Stomach (tissue), 9 donors: ENCODE measurements around the gene CADM2. TPM values are rescaled to one million over a fixed set of nuclear protein-coding genes. Genes with fewer than 3 reads are reported as not detected.

Experiments
- DNase-seq, 2 donors: peaks; one replicate each; pipeline versions ENCODE4 v3.0.0 to v3.0.0-alpha.2; 2013 to 2019
- H3K27ac ChIP-seq, 5 donors: fragments of 200-600 bp in 4 of 5; sonication (generic) in 4 of 5; one replicate each; pipeline ENCODE4 v1.5.1; 2013 to 2019; ENCODE audit warnings: mild to moderate bottlenecking in 1 of 5, moderate library complexity in 1 of 5
- H3K27me3 ChIP-seq, 3 donors: fragments of 200-600 bp; sonication (generic); one replicate each; pipeline ENCODE4 v1.5.1; 2017 to 2019; ENCODE audit warnings: mixed run types in 1 of 3
- H3K36me3 ChIP-seq, 4 donors: fragments of 200-600 bp; sonication (generic); 1 replicate in 3 of 4; 2 replicates in 1 of 4; pipeline ENCODE4 v1.5.1; 2016 to 2019
- H3K4me1 ChIP-seq, 4 donors: fragments of 200-600 bp; sonication (generic); one replicate each; pipeline ENCODE4 v1.5.1; 2016 to 2019
- H3K4me3 ChIP-seq, 4 donors: fragments of 200-600 bp; sonication (generic) in 3 of 4; one replicate each; pipeline ENCODE4 v1.5.1; 2016 to 2019; ENCODE audit warnings: mild to moderate bottlenecking in 1 of 4
- H3K9me3 ChIP-seq, 4 donors: fragments of 200-600 bp; sonication (generic); one replicate each; pipeline ENCODE4 v1.5.1; 2016 to 2019
- EP300 ChIP-seq: sonication (generic); formaldehyde crosslinking; IDR thresholded peaks from one replicate; pipeline ENCODE4 v1.6.1; 2017; ENCODE audit warnings: antibody characterized with exemption
- POLR2A ChIP-seq, 4 donors: fragments of 450-650 bp; IDR thresholded peaks; one replicate each; pipeline ENCODE4 v1.6.1; 2016; ENCODE audit warnings: antibody characterized with exemption in 4 of 4, control low read depth in 2 of 4, mild to moderate bottlenecking in 1 of 4, moderate library complexity in 1 of 4
- POLR2AphosphoS5 ChIP-seq, 3 donors: sonication (generic); formaldehyde crosslinking; IDR thresholded peaks; one replicate each; pipeline ENCODE4 v1.6.1; 2016; ENCODE audit warnings: antibody characterized with exemption in 3 of 3
- WGBS, 5 donors: extraction: QIAGEN DNeasy Blood & Tissue Kit in 3 of 5; methylation state at CpG; one replicate each; pipeline versions ENCODE4 v1.1.5 to v1.1.7; 2013 to 2018; 5-methylcytosine and 5-hydroxymethylcytosine counted together
- intact Hi-C: fragments of 100-400 bp; cut with DNase I; formaldehyde crosslinking; loops from one replicate; pipeline ENCODE4 v1.15.1; 2023; ENCODE audit warnings: low total_unique reads
- polyA plus RNA-seq, 3 donors: library from polyadenylated mRNA; stranded (reverse); fragments of 200-250 nt; gene quantifications; one replicate each; pipeline ENCODE4 v1.2.3, GENCODE V29; 2013
- total RNA-seq, 5 donors: library from RNA; depleted of rRNA; stranded (reverse); fragments of >200 nt; gene quantifications; one replicate each; pipeline versions ENCODE4 v1.1.0 to v1.2.3, GENCODE V29; 2014 to 2016
- TF ChIP-seq, protein P1 (sequence below), 7 experiments: fragments of 450-650 bp in 4 of 7; fragments of 200-600 bp in 3 of 7; sonication (generic) in 3 of 7; IDR thresholded peaks; one replicate each; pipeline ENCODE4 v1.5.1; 2016 to 2019; ENCODE audit warnings: antibody characterized with exemption in 7 of 7, control low read depth in 2 of 7, mild to moderate bottlenecking in 1 of 7
- donor health status: healthy with polysubstance abuse.
- donor health status: Bipolar disorder and iron deficiency.
- donor health status: healthy.

CADM2 gene
- total and polyA plus RNA-seq, 8 donors: 0.29 to 8.1 (median 2.0) TPM; not detected in 1

DNA sequence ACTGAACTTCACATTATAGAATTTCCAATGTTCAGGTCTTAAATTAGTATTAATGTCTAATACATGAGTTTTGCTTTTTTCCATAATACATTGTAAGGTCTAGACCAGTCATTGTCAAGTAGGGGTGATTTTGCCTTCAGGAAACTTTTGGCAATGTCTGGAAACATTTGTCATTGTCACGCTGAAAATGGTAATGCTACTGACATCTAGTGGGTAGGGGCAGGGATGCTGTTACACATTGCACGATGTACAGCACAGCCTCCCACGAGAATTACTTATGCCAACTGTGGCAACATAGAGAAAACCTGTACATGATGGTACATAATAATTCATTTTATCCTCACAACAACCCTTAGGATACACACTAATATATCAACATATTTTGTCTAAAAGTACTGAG is 384.1 kb downstream of the CADM2 start:
- no peaks in the 10 kb centered on the region for H3K36me3 ChIP-seq
- H3K4me1 ChIP-seq: no peaks in the 10 kb centered on the region
- no peaks in the 10 kb centered on the region for H3K27me3 ChIP-seq
- DNase-seq: peak in 1 of 2 donors; percentile 24
- TF ChIP-seq EP300 (no peak), POLR2AphosphoS5 (IDR thresholded peaks at IDR 0.05) (no peak), POLR2A (IDR thresholded peaks at IDR 0.05) (no peak)
- TF ChIP-seq, protein P1, sequence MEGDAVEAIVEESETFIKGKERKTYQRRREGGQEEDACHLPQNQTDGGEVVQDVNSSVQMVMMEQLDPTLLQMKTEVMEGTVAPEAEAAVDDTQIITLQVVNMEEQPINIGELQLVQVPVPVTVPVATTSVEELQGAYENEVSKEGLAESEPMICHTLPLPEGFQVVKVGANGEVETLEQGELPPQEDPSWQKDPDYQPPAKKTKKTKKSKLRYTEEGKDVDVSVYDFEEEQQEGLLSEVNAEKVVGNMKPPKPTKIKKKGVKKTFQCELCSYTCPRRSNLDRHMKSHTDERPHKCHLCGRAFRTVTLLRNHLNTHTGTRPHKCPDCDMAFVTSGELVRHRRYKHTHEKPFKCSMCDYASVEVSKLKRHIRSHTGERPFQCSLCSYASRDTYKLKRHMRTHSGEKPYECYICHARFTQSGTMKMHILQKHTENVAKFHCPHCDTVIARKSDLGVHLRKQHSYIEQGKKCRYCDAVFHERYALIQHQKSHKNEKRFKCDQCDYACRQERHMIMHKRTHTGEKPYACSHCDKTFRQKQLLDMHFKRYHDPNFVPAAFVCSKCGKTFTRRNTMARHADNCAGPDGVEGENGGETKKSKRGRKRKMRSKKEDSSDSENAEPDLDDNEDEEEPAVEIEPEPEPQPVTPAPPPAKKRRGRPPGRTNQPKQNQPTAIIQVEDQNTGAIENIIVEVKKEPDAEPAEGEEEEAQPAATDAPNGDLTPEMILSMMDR (IDR thresholded peaks at IDR 0.05): no peak
- WGBS, 5 donors: 21 to 36% (median 31%) methylated on average over 3 of the region's 3 CpGs
- intact Hi-C loops: no loop called here
- H3K9me3 ChIP-seq: no peaks in the 10 kb centered on the region
- H3K4me3 ChIP-seq: no peak overlapping the region
- H3K27ac ChIP-seq: no peak overlapping the region

DNA sequence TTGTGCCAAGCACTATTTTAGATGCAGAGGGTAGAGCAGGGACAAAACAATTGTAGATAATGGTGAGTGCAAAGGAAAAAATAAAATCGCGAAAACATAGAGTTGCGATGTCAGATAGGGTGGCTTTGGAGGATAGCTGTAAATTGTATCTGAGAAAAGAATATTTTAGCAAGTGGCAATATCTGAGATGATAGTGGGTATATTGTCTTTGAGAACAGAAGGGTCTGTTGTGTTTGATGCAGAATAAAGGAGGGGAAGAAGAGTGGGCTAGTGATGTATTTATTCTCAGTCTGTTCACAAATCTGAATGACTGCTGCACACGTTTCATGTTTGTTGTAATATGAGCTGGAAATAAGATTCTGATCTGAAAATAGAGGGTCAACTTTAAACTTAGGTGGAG is 396.8 kb downstream of the CADM2 start:
- intact Hi-C loops: no loop called here
- TF ChIP-seq EP300: no peak
- TF ChIP-seq, protein P1 (IDR thresholded peaks at IDR 0.05): no peak
- TF ChIP-seq POLR2AphosphoS5 (IDR thresholded peaks at IDR 0.05): no peak
- no peak for TF ChIP-seq POLR2A (IDR thresholded peaks at IDR 0.05)
- DNase-seq: no peak
- no peaks in the 10 kb centered on the region for H3K9me3 ChIP-seq
- H3K27ac ChIP-seq: no peak overlapping the region
- H3K4me3 ChIP-seq: no peak overlapping the region
- no peaks in the 10 kb centered on the region for H3K4me1 ChIP-seq
- H3K36me3 ChIP-seq: no peaks in the 10 kb centered on the region
- 72 to 78% (median 77%) methylated on average over 4 of the region's 4 CpGs for WGBS, 5 donors
- no peaks in the 10 kb centered on the region for H3K27me3 ChIP-seq

DNA sequence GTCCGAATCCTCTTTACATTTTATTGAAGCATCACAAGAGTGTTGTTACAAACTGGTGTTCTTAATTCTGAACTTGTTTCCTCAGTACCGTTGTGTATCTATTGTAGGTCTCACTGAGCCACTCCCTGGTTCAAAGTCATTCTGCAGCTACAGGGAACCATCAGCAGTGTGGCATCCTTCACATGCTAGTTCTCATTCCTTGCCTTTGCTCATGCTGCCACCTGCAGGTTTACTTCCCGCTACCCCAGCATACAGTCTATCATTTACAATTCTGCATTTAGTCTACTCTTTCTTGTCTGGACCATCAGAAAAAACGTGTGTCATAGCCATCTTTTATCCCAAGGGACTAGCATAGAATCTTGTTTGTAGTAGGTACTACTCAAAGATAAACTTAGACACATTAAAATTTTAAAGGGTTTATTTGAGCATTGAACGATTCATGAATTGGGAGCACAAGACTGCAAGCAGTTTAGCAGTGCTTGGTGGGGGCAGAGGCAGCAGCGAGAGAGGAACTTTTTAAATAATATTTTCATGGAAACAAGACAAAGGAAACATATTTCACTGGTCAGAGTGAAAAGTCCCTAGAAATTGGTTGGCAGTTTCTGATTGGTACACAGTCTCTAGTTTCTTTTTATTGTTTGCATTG is 402.1 kb downstream of the CADM2 start:
- intact Hi-C loops: no loop called here
- H3K27me3 ChIP-seq: no peaks in the 10 kb centered on the region
- DNase-seq: peak; percentile 37 to 79
- H3K9me3 ChIP-seq: no peaks in the 10 kb centered on the region
- H3K36me3 ChIP-seq: no peaks in the 10 kb centered on the region
- H3K27ac ChIP-seq: no peak overlapping the region
- TF ChIP-seq EP300 (no peak), POLR2AphosphoS5 (IDR thresholded peaks at IDR 0.05) (no peak)
- TF ChIP-seq, protein P1 (IDR thresholded peaks at IDR 0.05): peak in 1 of 7 experiments; percentile 38
- no peak overlapping the region for H3K4me3 ChIP-seq
- 35 to 39% (median 36%) methylated on average over 6 of the region's 6 CpGs for WGBS, 5 donors
- H3K4me1 ChIP-seq: no peaks in the 10 kb centered on the region

DNA sequence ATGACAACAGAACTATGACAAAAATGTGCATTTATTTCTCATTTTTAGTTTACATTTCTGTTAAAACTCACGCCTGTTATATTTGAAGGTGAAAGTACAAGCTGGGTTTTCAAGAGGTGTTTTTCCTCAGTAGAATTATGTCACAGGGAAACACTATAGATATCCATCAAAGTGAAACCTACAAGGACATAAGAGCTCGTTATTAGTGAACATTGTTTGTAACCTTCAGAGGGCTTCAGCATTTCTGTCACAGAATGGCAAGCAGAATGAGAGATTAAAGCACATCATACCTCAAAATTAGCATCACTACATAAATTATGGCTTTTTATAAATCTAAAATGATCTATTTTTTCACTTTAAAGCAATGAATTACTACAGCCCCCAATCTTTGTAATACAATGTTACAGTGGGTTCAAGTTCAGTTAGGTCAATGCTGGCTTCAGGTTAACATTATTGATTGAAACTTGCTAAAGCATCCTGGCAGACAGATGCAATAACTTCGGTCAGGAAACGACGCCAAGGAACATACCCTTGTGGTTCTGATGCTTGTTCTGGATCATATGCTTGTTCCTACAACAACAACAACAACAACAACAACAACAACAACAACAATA is 405.6 kb downstream of the CADM2 start:
- Histone ChIP-seq H3K27me3 (no peaks in the 10 kb centered on the region), H3K4me1 (no peaks in the 10 kb centered on the region), H3K9me3 (no peaks in the 10 kb centered on the region), H3K4me3 (no peak overlapping the region), H3K36me3 (no peaks in the 10 kb centered on the region), H3K27ac (no peak overlapping the region)
- WGBS, 5 donors: 60 to 77% (median 69%) methylated on average over 5 of the region's 5 CpGs
- DNase-seq: no peak
- TF ChIP-seq POLR2A (IDR thresholded peaks at IDR 0.05) (no peak), POLR2AphosphoS5 (IDR thresholded peaks at IDR 0.05) (no peak)
- intact Hi-C loops: no loop called here

DNA sequence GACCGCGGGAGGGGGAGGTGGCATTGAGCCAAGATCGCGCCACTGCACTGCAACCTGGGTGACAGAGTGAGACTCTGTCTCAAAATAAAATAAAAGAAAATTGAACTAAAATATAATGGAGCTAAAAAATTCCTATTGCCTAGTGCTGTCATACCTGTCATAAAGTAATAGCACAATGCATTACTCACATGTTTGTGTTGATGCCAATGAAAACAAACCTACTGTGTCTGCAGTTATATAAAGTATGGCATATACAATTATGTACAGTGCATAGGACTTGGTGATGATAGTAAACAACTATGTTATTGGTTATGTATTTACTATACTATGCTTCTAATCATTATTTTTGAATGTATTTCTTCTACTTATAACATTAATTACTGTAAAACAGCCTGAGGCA is 411.6 kb downstream of the CADM2 start:
- intact Hi-C loops: no loop called here
- WGBS, 5 donors: 87 to 97% (median 96%) methylated on average over 4 of the region's 4 CpGs
- no peaks in the 10 kb centered on the region for H3K4me1 ChIP-seq
- H3K27ac ChIP-seq: no peak overlapping the region
- no peaks in the 10 kb centered on the region for H3K36me3 ChIP-seq
- H3K4me3 ChIP-seq: no peak overlapping the region
- TF ChIP-seq EP300 (no peak), POLR2A (IDR thresholded peaks at IDR 0.05) (no peak), POLR2AphosphoS5 (IDR thresholded peaks at IDR 0.05) (no peak)
- TF ChIP-seq, protein P1 (IDR thresholded peaks at IDR 0.05): no peak
- no peaks in the 10 kb centered on the region for H3K9me3 ChIP-seq
- no peak for DNase-seq
- no peaks in the 10 kb centered on the region for H3K27me3 ChIP-seq
